GM13976 (cell line): ENCODE results near the gene KRT83.

Source experiments
- DNase-seq: peaks from one replicate; pipeline ENCODE4 v3.0.0; 2012; ENCODE audit warnings: low spot score
- CTCF ChIP-seq: IDR thresholded peaks from 2 replicates; pipeline ENCODE4 v1.5.1; 2012; ENCODE audit warnings: borderline replicate concordance, mild to moderate bottlenecking; ENCODE audit not compliant: insufficient read depth; ENCODE audit errors: extremely low read depth, missing control alignments, control extremely low read depth
- in situ Hi-C: fragments of 300-500 bp; cut with MboI; formaldehyde crosslinking; loops from one replicate; pipeline ENCODE4 v1.12.0; 2022; ENCODE audit warnings: low sequenced_read_pairs, mixed read lengths, inconsistent platforms; ENCODE audit not compliant: unreplicated experiment

KRT83 gene

GRCh38 chr12:52320784-52321400 lies at the start of gene KRT83:
Gene KRT83 (minus strand): TSS chr12:52321398. CDS start chr12:52321335, 63 bp downstream.
- in situ Hi-C loops, result no loop called here
- no peak for TF ChIP-seq CTCF
- no peak for DNase-seq

GRCh38 chr12:52369809-52370208 lies 48.6 kb upstream of the KRT83 start:
- no peak for TF ChIP-seq CTCF
- in situ Hi-C loops, result no loop called here

GRCh38 chr12:52369211-52369610 lies 48.0 kb upstream of the KRT83 start:
- DNase-seq, result no peak
- in situ Hi-C loops, result no loop called here
- TF ChIP-seq CTCF, result no peak

More at GRCh38 chr12:52369809-52370208, 48.6 kb upstream of the KRT83 start:
- no peak for DNase-seq

GRCh38 chr12:52368508-52368907 lies 47.3 kb upstream of the KRT83 start:
- no peak for TF ChIP-seq CTCF
- in situ Hi-C loops, result no loop called here

GRCh38 chr12:52367876-52368275 lies 46.7 kb upstream of the KRT83 start:
- no peak for TF ChIP-seq CTCF
- in situ Hi-C loops, result no loop called here
- no peak for DNase-seq

More at GRCh38 chr12:52368508-52368907, 47.3 kb upstream of the KRT83 start:
- no peak for DNase-seq

- TF ChIP-seq CTCF, result no peak
- DNase-seq, result no peak
- in situ Hi-C loops, result no loop called here
Measured at GRCh38 chr12:52366738-52367485, 45.7 kb upstream of the KRT83 start, which contains the start of gene KRT85. Gene KRT85 (minus strand): TSS chr12:52367481. CDS start chr12:52367405, 76 bp downstream.
